CD8-positive, alpha-beta memory T cell (primary cell): ENCODE measurements around the gene NEDD4L. TPM values are rescaled to one million over a fixed set of nuclear protein-coding genes. Genes with fewer than 3 reads are reported as not detected.

Experiments used
- CTCF ChIA-PET: fragments of 350-600 bp; sonication (Branson Sonifier 250); formaldehyde crosslinking; loops from one replicate; lab custom pipeline; 2021; ENCODE audit warnings: antibody characterized with exemption; lab: Charles Lee
- POLR2A ChIA-PET: fragments of 350-600 bp; sonication (Branson Sonifier 250); formaldehyde crosslinking; loops from one replicate; lab custom pipeline; 2021; ENCODE audit warnings: antibody characterized with exemption; lab: Charles Lee
- DNase-seq, 5 donors: peaks; one replicate each; pipeline versions ENCODE4 v3.0.0 to v3.0.0-alpha.2; 2020 to 2022; ENCODE audit warnings: mixed read lengths in 1 of 5
- H3K27ac ChIP-seq: one replicate; pipeline ENCODE4 v1.7.0; 2013; ENCODE audit warnings: low read depth, mild to moderate bottlenecking, low read length, moderate library complexity
- H3K27me3 ChIP-seq: 2 replicates; pipeline ENCODE4 v1.7.0; 2013; ENCODE audit warnings: low read length, mild to moderate bottlenecking; ENCODE audit not compliant: insufficient read depth, poor library complexity, severe bottlenecking
- H3K36me3 ChIP-seq: 2 replicates; pipeline ENCODE4 v1.7.0; 2013; ENCODE audit warnings: mild to moderate bottlenecking, low read length, moderate library complexity; ENCODE audit not compliant: insufficient read depth
- H3K4me1 ChIP-seq: 2 replicates; pipeline ENCODE4 v1.7.0; 2013; ENCODE audit warnings: mild to moderate bottlenecking, low read length, moderate library complexity; ENCODE audit not compliant: insufficient read depth
- H3K4me3 ChIP-seq: 2 replicates; pipeline ENCODE4 v1.7.0; 2013; ENCODE audit warnings: mild to moderate bottlenecking, low read length
- H3K9me3 ChIP-seq: 2 replicates; pipeline ENCODE4 v1.7.0; 2013; ENCODE audit warnings: mild to moderate bottlenecking, low read length
- H3K27ac Mint-ChIP-seq, 8 donors: one replicate each; pipeline ENCODE4 v1.8.0; 2020 to 2021; ENCODE audit warnings: mixed read lengths in 8 of 8, mild to moderate bottlenecking in 6 of 8, inconsistent platforms in 3 of 8, moderate library complexity in 3 of 8
- H3K27me3 Mint-ChIP-seq, 2 donors: one replicate each; pipeline ENCODE4 v1.8.0; 2020 to 2021; ENCODE audit warnings: mixed read lengths in 2 of 2, mild to moderate bottlenecking in 1 of 2, moderate library complexity in 1 of 2
- H3K36me3 Mint-ChIP-seq, 3 donors: one replicate each; pipeline ENCODE4 v1.8.0; 2020 to 2021; ENCODE audit warnings: mixed read lengths in 3 of 3, inconsistent platforms in 1 of 3, mild to moderate bottlenecking in 1 of 3
- H3K4me1 Mint-ChIP-seq, 3 donors: one replicate each; pipeline ENCODE4 v1.8.0; 2020 to 2021; ENCODE audit warnings: mixed read lengths in 3 of 3, inconsistent platforms in 1 of 3, mild to moderate bottlenecking in 1 of 3
- H3K4me3 Mint-ChIP-seq, 7 donors: one replicate each; pipeline ENCODE4 v1.8.0; 2020 to 2021; ENCODE audit warnings: mixed read lengths in 7 of 7, mild to moderate bottlenecking in 6 of 7, moderate library complexity in 4 of 7, inconsistent platforms in 2 of 7
- H3K9me3 Mint-ChIP-seq, 5 donors: one replicate each; pipeline ENCODE4 v1.8.0; 2020 to 2022; ENCODE audit warnings: mixed read lengths in 5 of 5, mild to moderate bottlenecking in 3 of 5, moderate library complexity in 2 of 5, inconsistent platforms in 1 of 5
- polyA plus RNA-seq: library from polyadenylated mRNA; unstranded; fragments of 300-500 nt; fragmentation: Illumina TruSeq; gene quantifications from one replicate; pipeline ENCODE4 v1.2.3, GENCODE V29; 2021
- total RNA-seq, 2 experiments: library from RNA; stranded (reverse); gene quantifications; one replicate each; pipeline ENCODE4 v1.2.3, GENCODE V29; 2021

Gene NEDD4L
- total and polyA plus RNA-seq, 3 experiments from 2014 or later: 1.4 to 4.1 (median 3.0) TPM

- Histone ChIP-seq H3K27me3 (no peaks in the 10 kb centered on the region), H3K9me3 (no peaks in the 10 kb centered on the region), H3K27ac (no peak overlapping the region), H3K4me1 (no peaks in the 10 kb centered on the region), H3K4me3 (no peak overlapping the region), H3K36me3 (no peaks in the 10 kb centered on the region)
- no peak overlapping the region for H3K4me3 Mint-ChIP-seq
- DNase-seq: no peak
- ChIA-PET POLR2A (no interaction called here), CTCF (no interaction called here)
- H3K27me3 Mint-ChIP-seq: peaks cover 0 to 3% of the 10 kb centered on the region in 2 donors
- no peak overlapping the region for H3K27ac Mint-ChIP-seq
- no peaks in the 10 kb centered on the region for H3K36me3 Mint-ChIP-seq
- H3K4me1 Mint-ChIP-seq: no peaks in the 10 kb centered on the region
- H3K9me3 Mint-ChIP-seq: no peaks in the 10 kb centered on the region
Measured at GRCh38 chr18:58345875-58346274, 301.8 kb downstream of the NEDD4L start.

- Histone ChIP-seq H3K27me3 (no peaks in the 10 kb centered on the region), H3K9me3 (no peaks in the 10 kb centered on the region), H3K4me3 (no peak overlapping the region), H3K4me1 (no peaks in the 10 kb centered on the region), H3K36me3 (no peaks in the 10 kb centered on the region), H3K27ac (no peak overlapping the region)
- Mint-ChIP-seq H3K36me3 (no peaks in the 10 kb centered on the region), H3K27me3 (peaks cover 0 to 7% of the 10 kb centered on the region in 2 donors), H3K4me3 (no peak overlapping the region), H3K9me3 (no peaks in the 10 kb centered on the region), H3K4me1 (no peaks in the 10 kb centered on the region), H3K27ac (peak overlapping the region in 1 of 8 donors; percentile 29)
- ChIA-PET POLR2A (no interaction called here), CTCF (no interaction called here)
- no peak for DNase-seq
Measured at GRCh38 chr18:58347135-58347534, 303.1 kb downstream of the NEDD4L start.

GRCh38 chr18:58348517-58348916 is 304.5 kb downstream of the NEDD4L start:
- Mint-ChIP-seq H3K4me1 (no peaks in the 10 kb centered on the region), H3K9me3 (no peaks in the 10 kb centered on the region)
- CTCF ChIA-PET: no interaction called here

GRCh38 chr18:58348951-58349350 is 304.9 kb downstream of the NEDD4L start:
- no peaks in the 10 kb centered on the region for H3K36me3 Mint-ChIP-seq
- CTCF ChIA-PET: no interaction called here

More at GRCh38 chr18:58348517-58348916, 304.5 kb downstream of the NEDD4L start:
- POLR2A ChIA-PET: no interaction called here
- Histone ChIP-seq H3K4me1 (no peaks in the 10 kb centered on the region), H3K9me3 (no peaks in the 10 kb centered on the region), H3K36me3 (no peaks in the 10 kb centered on the region), H3K27ac (no peak overlapping the region), H3K27me3 (no peaks in the 10 kb centered on the region), H3K4me3 (no peak overlapping the region)
- peaks cover 0 to 7% of the 10 kb centered on the region in 2 donors for H3K27me3 Mint-ChIP-seq
- H3K4me3 Mint-ChIP-seq: no peak overlapping the region
- no peaks in the 10 kb centered on the region for H3K36me3 Mint-ChIP-seq
- DNase-seq: no peak
- H3K27ac Mint-ChIP-seq: no peak overlapping the region

GRCh38 chr18:58349650-58350049 is 305.6 kb downstream of the NEDD4L start:
- CTCF ChIA-PET: no interaction called here

More at GRCh38 chr18:58348951-58349350, 304.9 kb downstream of the NEDD4L start:
- H3K4me3 ChIP-seq: no peak overlapping the region
- Mint-ChIP-seq H3K27ac (no peak overlapping the region), H3K27me3 (peaks cover 0 to 7% of the 10 kb centered on the region in 2 donors), H3K4me1 (no peaks in the 10 kb centered on the region), H3K4me3 (no peak overlapping the region), H3K9me3 (no peaks in the 10 kb centered on the region)
- H3K4me1 ChIP-seq: no peaks in the 10 kb centered on the region
- H3K9me3 ChIP-seq: no peaks in the 10 kb centered on the region
- DNase-seq: no peak
- no peaks in the 10 kb centered on the region for H3K27me3 ChIP-seq
- no peaks in the 10 kb centered on the region for H3K36me3 ChIP-seq
- POLR2A ChIA-PET: no interaction called here
- H3K27ac ChIP-seq: no peak overlapping the region

GRCh38 chr18:58350526-58350925 is 306.5 kb downstream of the NEDD4L start:
- no peak overlapping the region for H3K4me3 Mint-ChIP-seq
- Histone ChIP-seq H3K36me3 (no peaks in the 10 kb centered on the region), H3K9me3 (no peaks in the 10 kb centered on the region), H3K27me3 (no peaks in the 10 kb centered on the region), H3K4me3 (no peak overlapping the region), H3K27ac (no peak overlapping the region), H3K4me1 (no peaks in the 10 kb centered on the region)
- no peak for DNase-seq
- no peaks in the 10 kb centered on the region for H3K36me3 Mint-ChIP-seq
- ChIA-PET POLR2A (no interaction called here), CTCF (no interaction called here)
- peaks cover 0 to 7% of the 10 kb centered on the region in 2 donors for H3K27me3 Mint-ChIP-seq
- H3K4me1 Mint-ChIP-seq: no peaks in the 10 kb centered on the region
- no peak overlapping the region for H3K27ac Mint-ChIP-seq
- peaks cover 0 to 3% (median 0%) of the 10 kb centered on the region in 5 donors for H3K9me3 Mint-ChIP-seq

More at GRCh38 chr18:58349650-58350049, 305.6 kb downstream of the NEDD4L start:
- Mint-ChIP-seq H3K4me3 (no peak overlapping the region), H3K27ac (no peak overlapping the region), H3K4me1 (no peaks in the 10 kb centered on the region), H3K27me3 (peaks cover 0 to 7% of the 10 kb centered on the region in 2 donors), H3K9me3 (no peaks in the 10 kb centered on the region), H3K36me3 (no peaks in the 10 kb centered on the region)
- H3K4me3 ChIP-seq: no peak overlapping the region
- no peak overlapping the region for H3K27ac ChIP-seq
- no peaks in the 10 kb centered on the region for H3K4me1 ChIP-seq
- POLR2A ChIA-PET: no interaction called here
- H3K36me3 ChIP-seq: no peaks in the 10 kb centered on the region
- DNase-seq: no peak
- no peaks in the 10 kb centered on the region for H3K27me3 ChIP-seq
- H3K9me3 ChIP-seq: no peaks in the 10 kb centered on the region

GRCh38 chr18:58351776-58352175 is 307.8 kb downstream of the NEDD4L start:
- Mint-ChIP-seq H3K27me3 (peaks cover 0 to 7% of the 10 kb centered on the region in 2 donors), H3K27ac (no peak overlapping the region), H3K9me3 (peaks cover 0 to 3% (median 0%) of the 10 kb centered on the region in 5 donors), H3K36me3 (peaks cover 0 to 1% (median 0%) of the 10 kb centered on the region in 3 donors), H3K4me3 (no peak overlapping the region), H3K4me1 (no peaks in the 10 kb centered on the region)
- CTCF ChIA-PET: no interaction called here
- Histone ChIP-seq H3K4me3 (no peak overlapping the region), H3K4me1 (no peaks in the 10 kb centered on the region), H3K36me3 (no peaks in the 10 kb centered on the region), H3K27ac (no peak overlapping the region), H3K9me3 (no peaks in the 10 kb centered on the region), H3K27me3 (no peaks in the 10 kb centered on the region)
- DNase-seq: no peak
- POLR2A ChIA-PET: no interaction called here

GRCh38 chr18:58353581-58353980 is 309.6 kb downstream of the NEDD4L start:
- ChIA-PET CTCF (no interaction called here), POLR2A (no interaction called here)
- H3K36me3 Mint-ChIP-seq: peaks cover 0 to 1% (median 0%) of the 10 kb centered on the region in 3 donors
- H3K4me3 Mint-ChIP-seq: no peak overlapping the region
- H3K27me3 Mint-ChIP-seq: peaks cover 0 to 7% of the 10 kb centered on the region in 2 donors
- Histone ChIP-seq H3K27me3 (no peaks in the 10 kb centered on the region), H3K4me1 (no peaks in the 10 kb centered on the region), H3K4me3 (no peak overlapping the region), H3K9me3 (no peaks in the 10 kb centered on the region), H3K36me3 (no peaks in the 10 kb centered on the region), H3K27ac (no peak overlapping the region)
- no peak overlapping the region for H3K27ac Mint-ChIP-seq
- peaks cover 0 to 3% (median 0%) of the 10 kb centered on the region in 5 donors for H3K9me3 Mint-ChIP-seq
- H3K4me1 Mint-ChIP-seq: no peaks in the 10 kb centered on the region
- no peak for DNase-seq
